Activated CD4-positive, alpha-beta T cell treated with anti-CD3 and anti-CD28 coated beads for 4 hours (primary cell): ENCODE measurements around the gene SMARCB1.

ENCODE experiments used
- DNase-seq, 2 donors: peaks; one replicate each; pipeline ENCODE4 v3.0.0-alpha.2; 2020

The SMARCB1 gene

GRCh38 chr22:23762842-23763578 is 23.8 kb upstream of the SMARCB1 start, which contains the start of gene C22orf15:
C22orf15 (plus strand) TSS chr22:23762990; CDS start chr22:23763307, 317 bp downstream.
- no peak for DNase-seq

- DNase-seq: peak; percentile 43 to 54
Measured at GRCh38 chr22:23763579-23763945, 23.2 kb upstream of the SMARCB1 start.

- DNase-seq: no peak
Measured at GRCh38 chr22:23763954-23764353, 22.8 kb upstream of the SMARCB1 start.

- DNase-seq: no peak
Measured at GRCh38 chr22:23764899-23765881, 21.6 kb upstream of the SMARCB1 start.

GRCh38 chr22:23767303-23767672 is 19.5 kb upstream of the SMARCB1 start:
- DNase-seq: no peak

GRCh38 chr22:23767673-23768548 is 18.9 kb upstream of the SMARCB1 start, which contains the start of gene CHCHD10:
CHCHD10 (minus strand) TSS chr22:23767972; CDS start chr22:23767874, 98 bp downstream.
- DNase-seq: peak; percentile 67 to 73

- DNase-seq: no peak
Measured at GRCh38 chr22:23769321-23769965, 17.3 kb upstream of the SMARCB1 start.

- no peak for DNase-seq
Measured at GRCh38 chr22:23772315-23772648, 14.5 kb upstream of the SMARCB1 start.

GRCh38 chr22:23772649-23773473 is 13.9 kb upstream of the SMARCB1 start, which contains the start of gene MMP11:
MMP11 (plus strand) TSS chr22:23772849; CDS start chr22:23772871, 22 bp downstream.
- peak; percentile 57 to 61 for DNase-seq

- DNase-seq: no peak
Measured at GRCh38 chr22:23773483-23774113, 13.2 kb upstream of the SMARCB1 start.

GRCh38 chr22:23774114-23774921 is 12.4 kb upstream of the SMARCB1 start:
- no peak for DNase-seq

GRCh38 chr22:23774922-23775436 is 11.8 kb upstream of the SMARCB1 start:
- DNase-seq: no peak

- no peak for DNase-seq
Measured at GRCh38 chr22:23775779-23776375, 10.9 kb upstream of the SMARCB1 start.

- DNase-seq: no peak
Measured at GRCh38 chr22:23777776-23778576, 8.8 kb upstream of the SMARCB1 start.

GRCh38 chr22:23778577-23778900 is 8.2 kb upstream of the SMARCB1 start:
- no peak for DNase-seq

GRCh38 chr22:23779083-23779482 is 7.7 kb upstream of the SMARCB1 start:
- DNase-seq: no peak

- no peak for DNase-seq
Measured at GRCh38 chr22:23779731-23780130, 7.0 kb upstream of the SMARCB1 start.

- no peak for DNase-seq
Measured at GRCh38 chr22:23780146-23780748, 6.5 kb upstream of the SMARCB1 start.
